ENCODE data around the gene SDHB. TPM values are rescaled to one million over a fixed set of nuclear protein-coding genes. Genes with fewer than 3 reads are reported as not detected.

SDHB gene
- total and polyA plus RNA-seq, 2 of the 13 experiments (the other 11 are each of a cell fraction or from before 2014, with no cell fraction given), result 136 to 142 TPM

GRCh38 chr1:17069452-17070162 lies 15.8 kb upstream of the SDHB start:
- H4K20me1 ChIP-seq (ENCODE audit: insufficient read depth, low read length), result no peaks in the 10 kb centered on the region
- no peak overlapping the region for H3K4me3 ChIP-seq (replicated peaks in 1 of 3; ENCODE audit: insufficient read depth in 1 of 3, low read depth in 2 of 3, low read length in 3 of 3)
- no peak overlapping the region for H2AFZ ChIP-seq (ENCODE audit: low read length)
- ChIA-PET POLR2A (no interaction called here), CTCF (ENCODE audit: low intra/inter-chr PET ratio, low total read pairs) (no interaction called here)
- FAIRE-seq (no peak), ATAC-seq (no peak), DNase-seq (ENCODE audit: low spot score) (no peak)
- H3K4me1 ChIP-seq (ENCODE audit: insufficient read depth, low read length), result no peaks in the 10 kb centered on the region
- intact Hi-C loops (cut with micrococcal nuclease; ENCODE audit: unreplicated experiment), result no loop called here
- no TSS peak for BruUV-seq (replicated peaks)
- no peaks in the 10 kb centered on the region for H3K9me3 ChIP-seq (ENCODE audit: low read length)
- TF ChIP-seq BATF2 (CRISPR knock-in tag; IDR thresholded peaks at IDR 0.05), result no peak
- peak; percentile 95 for TF ChIP-seq MNT (IDR thresholded peaks at IDR 0.05)
- no peak for TF ChIP-seq ZNF441 (CRISPR knock-in tag; IDR thresholded peaks at IDR 0.05; ENCODE audit: borderline replicate concordance)
- TF ChIP-seq ZNF335 (CRISPR knock-in tag; IDR thresholded peaks at IDR 0.05), result no peak
- TF ChIP-seq ZNF768 (CRISPR knock-in tag; IDR thresholded peaks at IDR 0.05), result peak; percentile 93
- TF ChIP-seq WIZ (CRISPR knock-in tag; IDR thresholded peaks at IDR 0.05), result no peak
- H3K27me3 ChIP-seq (ENCODE audit: control insufficient read depth in 1 of 2, insufficient read depth in 2 of 2, low read length in 2 of 2), result no peaks in the 10 kb centered on the region; a peak in 2 of 5 replicates
- no peak overlapping the region for H3K4me2 ChIP-seq (ENCODE audit: low read depth, low read length)
- no peaks in the 10 kb centered on the region for H3K36me3 ChIP-seq (replicated peaks in 1 of 2; ENCODE audit: control insufficient read depth in 1 of 2, insufficient read depth in 2 of 2, low read length in 2 of 2)
- no peaks in the 10 kb centered on the region for H3K79me2 ChIP-seq (ENCODE audit: insufficient read depth, low read length)
- in situ Hi-C loops (cut with HindIII; ENCODE audit: extremely low pct_ligation_motif_present, low pct_unique_long_range_greater_than_20kb), result no loop called here
- no peak overlapping the region for H3K9ac ChIP-seq (ENCODE audit: insufficient read depth, low read depth, low read length)
- H3K27ac ChIP-seq (ENCODE audit: extremely low read length, insufficient read depth, low read length), result no peak overlapping the region
- 45% methylated on average over 6 of the region's 6 CpGs for WGBS (ENCODE audit: low lambda C conversion rate)

GRCh38 chr1:17068789-17069188 lies 15.0 kb upstream of the SDHB start:
- FAIRE-seq, result no peak
- 0% methylated on average over 1 of the region's 12 CpGs for WGBS (ENCODE audit: low lambda C conversion rate)
- Histone ChIP-seq H3K27me3 (ENCODE audit: control insufficient read depth in 1 of 2, insufficient read depth in 2 of 2, low read length in 2 of 2) (no peaks in the 10 kb centered on the region; a peak in 2 of 5 replicates), H3K4me2 (ENCODE audit: low read depth, low read length) (no peak overlapping the region), H4K20me1 (ENCODE audit: insufficient read depth, low read length) (no peaks in the 10 kb centered on the region), H3K27ac (ENCODE audit: extremely low read length, insufficient read depth, low read length) (no peak overlapping the region), H2AFZ (ENCODE audit: low read length) (no peak overlapping the region), H3K4me3 (replicated peaks in 1 of 3; ENCODE audit: insufficient read depth in 1 of 3, low read depth in 2 of 3, low read length in 3 of 3) (no peak overlapping the region), H3K36me3 (replicated peaks in 1 of 2; ENCODE audit: control insufficient read depth in 1 of 2, insufficient read depth in 2 of 2, low read length in 2 of 2) (no peaks in the 10 kb centered on the region), H3K4me1 (ENCODE audit: insufficient read depth, low read length) (no peaks in the 10 kb centered on the region), H3K79me2 (ENCODE audit: insufficient read depth, low read length) (no peaks in the 10 kb centered on the region), H3K9ac (ENCODE audit: insufficient read depth, low read depth, low read length) (no peak overlapping the region), H3K9me3 (ENCODE audit: low read length) (no peaks in the 10 kb centered on the region)
- no TSS peak for BruUV-seq (replicated peaks)
- intact Hi-C loops (cut with micrococcal nuclease; ENCODE audit: unreplicated experiment) (no loop called here), in situ Hi-C loops (cut with HindIII; ENCODE audit: extremely low pct_ligation_motif_present, low pct_unique_long_range_greater_than_20kb) (no loop called here)
- no peak for ATAC-seq
- DNase-seq (ENCODE audit: low spot score), result no peak
- ChIA-PET POLR2A (no interaction called here), CTCF (ENCODE audit: low intra/inter-chr PET ratio, low total read pairs) (no interaction called here)
- TF ChIP-seq KIAA2018 (CRISPR knock-in tag; IDR thresholded peaks at IDR 0.05; ENCODE audit: borderline replicate concordance), result no peak

Measured in HepG2 (cell line).